ENCODE measurements around the gene OR6C65.
"Not testable (repeated sequence)": the region's sequence is repeated elsewhere in the genome, so short reads cannot be mapped to it uniquely, and the experiment has no call there.

The OR6C65 gene

DNA sequence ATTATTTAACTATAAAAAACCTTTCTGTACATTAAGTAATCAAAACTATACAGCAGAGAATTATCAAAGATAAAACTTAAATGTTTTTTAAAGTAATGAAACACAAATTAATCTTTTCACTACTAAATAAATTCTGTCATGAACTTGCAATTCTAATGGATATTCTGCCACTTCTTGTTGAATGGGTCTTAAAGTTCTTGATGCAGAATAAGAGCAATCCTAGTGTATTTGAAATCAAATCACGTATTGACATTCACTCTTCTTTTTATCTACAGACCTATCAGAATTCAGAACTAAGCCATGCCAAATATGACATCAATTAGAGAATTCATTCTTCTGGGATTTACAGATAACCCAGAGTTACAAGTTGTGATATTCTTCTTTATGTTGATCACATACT, at the start of gene OR6C65:
OR6C65 (plus strand) TSS at position 301 of the 400 bp plus-strand sequence; CDS start at position 301, 0 bp downstream.
- H3K79me2 ChIP-seq (ENCODE audit: insufficient read depth, low read length), result no peaks in the 10 kb centered on the region
- no peaks in the 10 kb centered on the region for H3K4me1 ChIP-seq (ENCODE audit: insufficient read depth, low read length)
- TF ChIP-seq EZH2 (IDR thresholded peaks at IDR 0.05; ENCODE audit: borderline replicate concordance, low read depth, low read length, severe bottlenecking) (no peak), CTCF (IDR thresholded peaks at IDR 0.05; ENCODE audit: borderline replicate concordance, extremely low read depth, low read length, poor library complexity, severe bottlenecking) (no peak)

DNA sequence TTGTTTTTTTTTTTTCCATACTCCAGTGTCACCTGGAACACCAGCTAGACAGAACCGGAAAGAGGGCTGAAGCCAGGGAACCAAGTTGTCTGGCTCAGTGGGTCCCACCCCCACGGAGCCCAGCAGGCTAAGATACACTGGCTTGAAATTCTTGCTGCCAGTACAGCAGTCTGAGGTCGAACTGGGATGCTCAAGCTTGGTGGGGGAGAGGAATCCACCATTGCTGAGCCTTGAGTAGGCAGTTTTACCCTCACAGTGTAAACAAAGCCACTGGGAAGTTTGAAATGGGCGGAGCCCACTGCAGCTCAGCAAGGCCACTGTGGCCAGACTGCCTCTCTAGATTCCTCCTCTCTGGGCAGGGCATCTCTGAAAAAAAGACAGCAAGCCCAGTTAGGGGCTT, 45.0 kb upstream of the OR6C65 start:
- H3K27ac ChIP-seq (ENCODE audit: low read length); DNase-seq; H2AFZ ChIP-seq (ENCODE audit: low read depth, low read length); ATAC-seq (ENCODE audit: insufficient read depth, low read depth); H3K27me3 ChIP-seq (ENCODE audit: insufficient read depth, low read length, poor library complexity); H4K20me1 ChIP-seq (ENCODE audit: insufficient read depth, low read length); H3K9me3 ChIP-seq (ENCODE audit: insufficient read depth, low read length, severe bottlenecking); H3K4me2 ChIP-seq (ENCODE audit: insufficient read depth, low read length); H3K4me1 ChIP-seq (ENCODE audit: insufficient read depth, low read length); H3K4me3 ChIP-seq (ENCODE audit: low read depth in 1 of 2, low read length in 2 of 2); H3K9ac ChIP-seq (ENCODE audit: low read depth, low read length); H3K79me2 ChIP-seq (ENCODE audit: insufficient read depth, low read length); H3K36me3 ChIP-seq (ENCODE audit: insufficient read depth, low read length): not testable (repeated sequence)

More for the DNA sequence above, at the start of gene OR6C65:
- ATAC-seq (ENCODE audit: insufficient read depth, low read depth) (no peak), DNase-seq (no peak)
- Histone ChIP-seq H3K27ac (ENCODE audit: low read length) (no peak within 1 kb of the TSS), H4K20me1 (ENCODE audit: insufficient read depth, low read length) (no peaks in the 10 kb centered on the region), H3K9me3 (ENCODE audit: insufficient read depth, low read length, severe bottlenecking) (no peaks in the 10 kb centered on the region), H3K36me3 (ENCODE audit: insufficient read depth, low read length) (no peaks in the 10 kb centered on the region), H3K4me3 (ENCODE audit: low read depth in 1 of 2, low read length in 2 of 2) (no peak within 1 kb of the TSS), H3K4me2 (ENCODE audit: insufficient read depth, low read length) (no peak within 1 kb of the TSS), H2AFZ (ENCODE audit: low read depth, low read length) (no peak within 1 kb of the TSS), H3K9ac (ENCODE audit: low read depth, low read length) (no peak within 1 kb of the TSS), H3K27me3 (ENCODE audit: insufficient read depth, low read length, poor library complexity) (peaks cover 7% of the 10 kb centered on the region)

DNA sequence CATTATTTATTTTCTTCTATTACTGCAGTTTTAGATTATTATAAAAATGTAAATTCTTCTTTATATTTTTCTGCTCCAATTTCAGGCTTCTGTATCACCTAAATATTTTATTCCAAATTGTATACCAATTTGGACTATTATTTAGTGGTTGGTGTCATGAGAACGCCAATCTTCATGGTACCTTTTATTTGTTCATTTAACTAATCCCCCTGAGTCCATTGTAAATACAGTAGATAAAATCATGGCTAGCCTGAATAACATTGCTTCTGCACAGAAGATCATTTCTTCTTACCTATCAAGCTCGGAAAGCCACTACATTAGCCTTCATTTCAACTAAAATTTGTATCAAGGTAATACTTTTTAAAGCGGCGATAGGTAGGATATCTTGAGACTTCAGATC, 37.7 kb upstream of the OR6C65 start, which contains the start of gene OR6C75:
OR6C75 (plus strand) TSS at position 301 of the 400 bp plus-strand sequence. CDS start 2,136 bp downstream, outside the sequence.
- Histone ChIP-seq H3K9me3 (ENCODE audit: insufficient read depth, low read length, severe bottlenecking) (no peaks in the 10 kb centered on the region), H4K20me1 (ENCODE audit: insufficient read depth, low read length) (no peaks in the 10 kb centered on the region), H3K4me1 (ENCODE audit: insufficient read depth, low read length) (no peaks in the 10 kb centered on the region), H3K4me3 (ENCODE audit: low read depth in 1 of 2, low read length in 2 of 2) (no peak within 1 kb of the TSS), H3K4me2 (ENCODE audit: insufficient read depth, low read length) (no peak within 1 kb of the TSS), H3K9ac (ENCODE audit: low read depth, low read length) (no peak within 1 kb of the TSS), H3K36me3 (ENCODE audit: insufficient read depth, low read length) (no peaks in the 10 kb centered on the region), H3K27me3 (ENCODE audit: insufficient read depth, low read length, poor library complexity) (peaks cover 6% of the 10 kb centered on the region), H2AFZ (ENCODE audit: low read depth, low read length) (no peak within 1 kb of the TSS), H3K79me2 (ENCODE audit: insufficient read depth, low read length) (no peaks in the 10 kb centered on the region), H3K27ac (ENCODE audit: low read length) (no peak within 1 kb of the TSS)
- TF ChIP-seq EZH2 (IDR thresholded peaks at IDR 0.05; ENCODE audit: borderline replicate concordance, low read depth, low read length, severe bottlenecking) (no peak), CTCF (IDR thresholded peaks at IDR 0.05; ENCODE audit: borderline replicate concordance, extremely low read depth, low read length, poor library complexity, severe bottlenecking) (no peak)
- DNase-seq, result no peak
- no peak for ATAC-seq (ENCODE audit: insufficient read depth, low read depth)

- TF ChIP-seq EZH2 (IDR thresholded peaks at IDR 0.05; ENCODE audit: borderline replicate concordance, low read depth, low read length, severe bottlenecking), result no peak
- TF ChIP-seq CTCF (IDR thresholded peaks at IDR 0.05; ENCODE audit: borderline replicate concordance, extremely low read depth, low read length, poor library complexity, severe bottlenecking), result no peak
- Histone ChIP-seq H3K4me2 (ENCODE audit: insufficient read depth, low read length) (no peak overlapping the region), H3K4me3 (ENCODE audit: low read depth in 1 of 2, low read length in 2 of 2) (no peak overlapping the region), H3K4me1 (ENCODE audit: insufficient read depth, low read length) (no peaks in the 10 kb centered on the region), H2AFZ (ENCODE audit: low read depth, low read length) (no peak overlapping the region), H3K27ac (ENCODE audit: low read length) (no peak overlapping the region), H3K79me2 (ENCODE audit: insufficient read depth, low read length) (no peaks in the 10 kb centered on the region), H3K27me3 (ENCODE audit: insufficient read depth, low read length, poor library complexity) (peaks cover 6% of the 10 kb centered on the region), H3K36me3 (ENCODE audit: insufficient read depth, low read length) (no peaks in the 10 kb centered on the region), H4K20me1 (ENCODE audit: insufficient read depth, low read length) (no peaks in the 10 kb centered on the region), H3K9me3 (ENCODE audit: insufficient read depth, low read length, severe bottlenecking) (no peaks in the 10 kb centered on the region), H3K9ac (ENCODE audit: low read depth, low read length) (no peak overlapping the region)
- DNase-seq, result no peak
- no peak for ATAC-seq (ENCODE audit: insufficient read depth, low read depth)
Observed at GRCh38 chr12:55365086-55365485, 35.2 kb upstream of the OR6C65 start.
